ENCODE data around the gene DYNC1LI1. TPM values are rescaled to one million over a fixed set of nuclear protein-coding genes. Genes with fewer than 3 reads are reported as not detected.

The DYNC1LI1 gene
- total and polyA plus RNA-seq, 4 donors, result 9.2 to 21.1 (median 13.6) TPM

DNA sequence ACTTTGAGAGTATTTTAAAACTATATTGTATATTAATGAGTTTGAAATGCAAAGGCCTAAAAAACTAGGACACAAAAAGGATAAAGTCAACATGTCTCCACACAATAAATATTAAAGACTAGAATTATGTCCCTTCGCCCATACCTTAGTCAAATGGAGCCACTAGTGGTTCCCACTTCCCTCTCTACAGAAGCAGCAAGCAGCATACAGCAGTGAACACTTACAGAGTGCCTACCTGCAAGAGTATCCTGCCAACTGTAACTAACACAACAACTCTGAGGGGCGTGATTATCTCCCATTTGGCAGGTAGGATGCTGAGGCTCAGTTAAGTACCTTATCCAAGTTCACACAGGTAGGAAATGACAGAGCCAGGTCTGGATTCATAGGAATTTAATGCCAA lies 17.2 kb downstream of the DYNC1LI1 start:
- WGBS, result 97% methylated on average over 2 of the region's 2 CpGs
- Histone ChIP-seq H3K36me3 (ENCODE audit: control insufficient read depth in 4 of 4, insufficient read depth in 3 of 4, low read depth in 1 of 4, low read length in 3 of 4) (no peaks in the 10 kb centered on the region), H3K27me3 (ENCODE audit: control insufficient read depth in 4 of 4, insufficient read depth in 4 of 4, low read length in 3 of 4) (no peaks in the 10 kb centered on the region), H3K4me3 (ENCODE audit: low read depth in 1 of 3, low read length in 3 of 3) (no peak overlapping the region), H3K9ac (ENCODE audit: low read depth in 1 of 2, low read length in 2 of 2) (no peak overlapping the region), H3K4me1 (ENCODE audit: control insufficient read depth in 4 of 4, insufficient read depth in 4 of 4, low read length in 3 of 4) (peaks cover 0 to 13% (median 0%) of the 10 kb centered on the region in 4 donors), H3K9me3 (ENCODE audit: control insufficient read depth in 4 of 4, low read length in 3 of 4) (no peaks in the 10 kb centered on the region), H3K27ac (ENCODE audit: low read depth in 1 of 2, low read length in 2 of 2) (no peak overlapping the region)
- no peak for DNase-seq (ENCODE audit: low spot score)
- TF ChIP-seq RAD21 (IDR thresholded peaks at IDR 0.05) (no peak), TAF1 (conservative IDR thresholded peaks at IDR 0.05) (no peak), GABPA (IDR thresholded peaks at IDR 0.05 in 1 of 2, conservative IDR thresholded peaks at IDR 0.05 in 1 of 2) (no peak), FOXA2 (IDR thresholded peaks at IDR 0.05) (no peak), HNF4G (IDR thresholded peaks at IDR 0.05) (no peak), JUND (IDR thresholded peaks at IDR 0.05) (no peak), FOXA1 (IDR thresholded peaks at IDR 0.05) (no peak), RXRA (IDR thresholded peaks at IDR 0.05) (no peak), SP1 (IDR thresholded peaks at IDR 0.05) (no peak), HNF4A (conservative IDR thresholded peaks at IDR 0.05) (no peak), NR2F2 (IDR thresholded peaks at IDR 0.05) (no peak), EGR1 (IDR thresholded peaks at IDR 0.05; ENCODE audit: low read depth in 2 of 2) (no peak)
- TF ChIP-seq, protein P1, sequence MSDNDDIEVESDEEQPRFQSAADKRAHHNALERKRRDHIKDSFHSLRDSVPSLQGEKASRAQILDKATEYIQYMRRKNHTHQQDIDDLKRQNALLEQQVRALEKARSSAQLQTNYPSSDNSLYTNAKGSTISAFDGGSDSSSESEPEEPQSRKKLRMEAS (IDR thresholded peaks at IDR 0.05), result no peak
- TF ChIP-seq, protein P2, sequence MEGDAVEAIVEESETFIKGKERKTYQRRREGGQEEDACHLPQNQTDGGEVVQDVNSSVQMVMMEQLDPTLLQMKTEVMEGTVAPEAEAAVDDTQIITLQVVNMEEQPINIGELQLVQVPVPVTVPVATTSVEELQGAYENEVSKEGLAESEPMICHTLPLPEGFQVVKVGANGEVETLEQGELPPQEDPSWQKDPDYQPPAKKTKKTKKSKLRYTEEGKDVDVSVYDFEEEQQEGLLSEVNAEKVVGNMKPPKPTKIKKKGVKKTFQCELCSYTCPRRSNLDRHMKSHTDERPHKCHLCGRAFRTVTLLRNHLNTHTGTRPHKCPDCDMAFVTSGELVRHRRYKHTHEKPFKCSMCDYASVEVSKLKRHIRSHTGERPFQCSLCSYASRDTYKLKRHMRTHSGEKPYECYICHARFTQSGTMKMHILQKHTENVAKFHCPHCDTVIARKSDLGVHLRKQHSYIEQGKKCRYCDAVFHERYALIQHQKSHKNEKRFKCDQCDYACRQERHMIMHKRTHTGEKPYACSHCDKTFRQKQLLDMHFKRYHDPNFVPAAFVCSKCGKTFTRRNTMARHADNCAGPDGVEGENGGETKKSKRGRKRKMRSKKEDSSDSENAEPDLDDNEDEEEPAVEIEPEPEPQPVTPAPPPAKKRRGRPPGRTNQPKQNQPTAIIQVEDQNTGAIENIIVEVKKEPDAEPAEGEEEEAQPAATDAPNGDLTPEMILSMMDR (IDR thresholded peaks at IDR 0.05; ENCODE audit: low read depth, low read length, missing input control), result no peak
- TF ChIP-seq, protein P3, sequence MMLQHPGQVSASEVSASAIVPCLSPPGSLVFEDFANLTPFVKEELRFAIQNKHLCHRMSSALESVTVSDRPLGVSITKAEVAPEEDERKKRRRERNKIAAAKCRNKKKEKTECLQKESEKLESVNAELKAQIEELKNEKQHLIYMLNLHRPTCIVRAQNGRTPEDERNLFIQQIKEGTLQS (IDR thresholded peaks at IDR 0.05), result no peak
- TF ChIP-seq, protein P4, sequence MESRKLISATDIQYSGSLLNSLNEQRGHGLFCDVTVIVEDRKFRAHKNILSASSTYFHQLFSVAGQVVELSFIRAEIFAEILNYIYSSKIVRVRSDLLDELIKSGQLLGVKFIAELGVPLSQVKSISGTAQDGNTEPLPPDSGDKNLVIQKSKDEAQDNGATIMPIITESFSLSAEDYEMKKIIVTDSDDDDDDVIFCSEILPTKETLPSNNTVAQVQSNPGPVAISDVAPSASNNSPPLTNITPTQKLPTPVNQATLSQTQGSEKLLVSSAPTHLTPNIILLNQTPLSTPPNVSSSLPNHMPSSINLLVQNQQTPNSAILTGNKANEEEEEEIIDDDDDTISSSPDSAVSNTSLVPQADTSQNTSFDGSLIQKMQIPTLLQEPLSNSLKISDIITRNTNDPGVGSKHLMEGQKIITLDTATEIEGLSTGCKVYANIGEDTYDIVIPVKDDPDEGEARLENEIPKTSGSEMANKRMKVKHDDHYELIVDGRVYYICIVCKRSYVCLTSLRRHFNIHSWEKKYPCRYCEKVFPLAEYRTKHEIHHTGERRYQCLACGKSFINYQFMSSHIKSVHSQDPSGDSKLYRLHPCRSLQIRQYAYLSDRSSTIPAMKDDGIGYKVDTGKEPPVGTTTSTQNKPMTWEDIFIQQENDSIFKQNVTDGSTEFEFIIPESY (IDR thresholded peaks at IDR 0.05), result no peak
- TF ChIP-seq, protein P5, sequence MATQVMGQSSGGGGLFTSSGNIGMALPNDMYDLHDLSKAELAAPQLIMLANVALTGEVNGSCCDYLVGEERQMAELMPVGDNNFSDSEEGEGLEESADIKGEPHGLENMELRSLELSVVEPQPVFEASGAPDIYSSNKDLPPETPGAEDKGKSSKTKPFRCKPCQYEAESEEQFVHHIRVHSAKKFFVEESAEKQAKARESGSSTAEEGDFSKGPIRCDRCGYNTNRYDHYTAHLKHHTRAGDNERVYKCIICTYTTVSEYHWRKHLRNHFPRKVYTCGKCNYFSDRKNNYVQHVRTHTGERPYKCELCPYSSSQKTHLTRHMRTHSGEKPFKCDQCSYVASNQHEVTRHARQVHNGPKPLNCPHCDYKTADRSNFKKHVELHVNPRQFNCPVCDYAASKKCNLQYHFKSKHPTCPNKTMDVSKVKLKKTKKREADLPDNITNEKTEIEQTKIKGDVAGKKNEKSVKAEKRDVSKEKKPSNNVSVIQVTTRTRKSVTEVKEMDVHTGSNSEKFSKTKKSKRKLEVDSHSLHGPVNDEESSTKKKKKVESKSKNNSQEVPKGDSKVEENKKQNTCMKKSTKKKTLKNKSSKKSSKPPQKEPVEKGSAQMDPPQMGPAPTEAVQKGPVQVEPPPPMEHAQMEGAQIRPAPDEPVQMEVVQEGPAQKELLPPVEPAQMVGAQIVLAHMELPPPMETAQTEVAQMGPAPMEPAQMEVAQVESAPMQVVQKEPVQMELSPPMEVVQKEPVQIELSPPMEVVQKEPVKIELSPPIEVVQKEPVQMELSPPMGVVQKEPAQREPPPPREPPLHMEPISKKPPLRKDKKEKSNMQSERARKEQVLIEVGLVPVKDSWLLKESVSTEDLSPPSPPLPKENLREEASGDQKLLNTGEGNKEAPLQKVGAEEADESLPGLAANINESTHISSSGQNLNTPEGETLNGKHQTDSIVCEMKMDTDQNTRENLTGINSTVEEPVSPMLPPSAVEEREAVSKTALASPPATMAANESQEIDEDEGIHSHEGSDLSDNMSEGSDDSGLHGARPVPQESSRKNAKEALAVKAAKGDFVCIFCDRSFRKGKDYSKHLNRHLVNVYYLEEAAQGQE (IDR thresholded peaks at IDR 0.05), result no peak
